ENCODE measurements around the gene AATK.
A peak's percentile ranks its signal among the peaks of the same experiment; 100 is the strongest.

The AATK gene

DNA sequence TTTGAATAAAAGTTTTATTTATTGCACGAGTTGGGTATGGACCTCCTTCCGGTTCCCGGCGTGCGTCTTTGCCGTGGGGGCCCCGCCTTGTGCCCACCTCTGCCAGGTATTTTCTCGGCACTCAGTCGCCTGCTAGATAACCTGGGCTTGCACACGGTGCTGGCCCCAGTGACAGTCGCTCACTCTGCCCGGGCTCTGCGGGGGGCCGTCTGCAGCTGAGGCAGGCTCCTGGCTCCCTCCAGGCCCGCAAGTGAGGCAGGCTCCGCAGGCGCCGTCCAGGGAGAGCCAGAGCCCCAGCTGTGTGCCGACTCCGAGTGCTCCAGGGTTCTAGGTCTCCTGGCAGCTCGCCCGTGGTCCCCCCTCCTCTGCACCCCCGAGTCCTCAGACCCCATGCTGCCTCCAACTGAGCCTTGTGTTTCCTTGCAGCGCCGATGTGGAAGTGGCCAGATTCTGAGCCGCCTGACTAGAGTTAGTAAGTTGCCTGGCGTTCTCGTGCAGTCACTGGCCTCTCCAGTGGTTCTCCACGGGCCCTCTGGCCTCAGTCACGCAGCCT, 55.5 kb downstream of the AATK start:
- Histone ChIP-seq H3K4me1 (ENCODE audit: insufficient read depth, low read length) (no peaks in the 10 kb centered on the region), H3K27ac (ENCODE audit: low read depth, low read length) (no peak overlapping the region), H3K9ac (ENCODE audit: low read length) (no peak overlapping the region), H3K9me3 (ENCODE audit: low read length) (no peaks in the 10 kb centered on the region), H3K27me3 (ENCODE audit: control insufficient read depth in 1 of 2, insufficient read depth in 2 of 2, low read length in 2 of 2) (no peaks in the 10 kb centered on the region), H3K4me3 (ENCODE audit: low read depth in 1 of 2, low read length in 2 of 2) (no peak overlapping the region), H3K36me3 (ENCODE audit: insufficient read depth, low read length) (peaks cover 21% of the 10 kb centered on the region)

DNA sequence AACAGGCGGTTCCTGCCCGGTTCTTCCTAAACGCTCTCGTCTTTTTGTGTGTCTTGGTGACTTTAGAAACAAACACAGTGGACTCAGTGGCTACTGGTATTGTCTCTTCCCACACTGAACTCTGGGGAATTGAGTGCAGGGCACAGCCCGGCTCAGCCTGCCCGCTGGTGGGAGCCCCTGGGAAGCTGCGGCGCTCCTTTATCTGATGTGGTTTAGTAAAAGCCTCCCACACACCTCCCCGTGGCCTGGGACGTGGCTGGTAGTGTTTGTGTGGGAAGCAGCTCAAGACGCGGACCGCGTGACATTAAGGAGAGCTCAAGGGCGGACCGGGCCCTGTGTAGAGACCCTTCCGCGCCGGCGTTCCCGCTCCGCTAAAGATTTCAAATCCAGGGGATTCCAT, 56.1 kb downstream of the AATK start:
- peaks cover 27% of the 10 kb centered on the region for H3K36me3 ChIP-seq (ENCODE audit: insufficient read depth, low read length)
- no peaks in the 10 kb centered on the region for H3K4me1 ChIP-seq (ENCODE audit: insufficient read depth, low read length)
- no peak overlapping the region for H3K4me3 ChIP-seq (ENCODE audit: low read depth in 1 of 2, low read length in 2 of 2)
- no peaks in the 10 kb centered on the region for H3K9me3 ChIP-seq (ENCODE audit: low read length)
- H3K27me3 ChIP-seq (ENCODE audit: control insufficient read depth in 1 of 2, insufficient read depth in 2 of 2, low read length in 2 of 2): no peaks in the 10 kb centered on the region
- H3K27ac ChIP-seq (ENCODE audit: low read depth, low read length): no peak overlapping the region
- H3K9ac ChIP-seq (ENCODE audit: low read length): no peak overlapping the region

DNA sequence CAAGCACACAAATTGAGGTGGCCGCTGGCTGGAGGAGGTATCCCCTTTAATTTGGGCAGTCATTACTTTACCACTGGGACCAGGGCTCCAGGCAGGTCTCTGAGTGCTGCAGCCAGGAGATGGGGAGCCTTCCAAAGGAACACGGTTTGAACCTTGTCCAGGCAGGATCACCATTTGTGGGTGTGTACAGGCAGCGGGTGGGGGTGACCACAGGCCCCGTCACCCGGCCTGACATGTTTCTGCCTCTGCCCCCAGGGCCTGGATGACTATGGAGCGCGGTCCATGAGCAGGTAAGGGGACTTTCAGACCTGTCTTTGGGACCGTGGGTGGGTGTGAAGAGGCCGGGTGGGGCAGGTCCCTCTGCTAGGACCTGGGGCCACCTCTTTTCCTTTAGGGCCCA, 57.8 kb downstream of the AATK start:
- Histone ChIP-seq H3K27ac (ENCODE audit: low read depth, low read length) (no peak overlapping the region), H3K4me1 (ENCODE audit: insufficient read depth, low read length) (no peaks in the 10 kb centered on the region), H3K27me3 (ENCODE audit: control insufficient read depth in 1 of 2, insufficient read depth in 2 of 2, low read length in 2 of 2) (no peaks in the 10 kb centered on the region), H3K4me3 (ENCODE audit: low read depth in 1 of 2, low read length in 2 of 2) (no peak overlapping the region), H3K36me3 (ENCODE audit: insufficient read depth, low read length) (peaks cover 40% of the 10 kb centered on the region), H3K9me3 (ENCODE audit: low read length) (no peaks in the 10 kb centered on the region), H3K9ac (ENCODE audit: low read length) (no peak overlapping the region)

DNA sequence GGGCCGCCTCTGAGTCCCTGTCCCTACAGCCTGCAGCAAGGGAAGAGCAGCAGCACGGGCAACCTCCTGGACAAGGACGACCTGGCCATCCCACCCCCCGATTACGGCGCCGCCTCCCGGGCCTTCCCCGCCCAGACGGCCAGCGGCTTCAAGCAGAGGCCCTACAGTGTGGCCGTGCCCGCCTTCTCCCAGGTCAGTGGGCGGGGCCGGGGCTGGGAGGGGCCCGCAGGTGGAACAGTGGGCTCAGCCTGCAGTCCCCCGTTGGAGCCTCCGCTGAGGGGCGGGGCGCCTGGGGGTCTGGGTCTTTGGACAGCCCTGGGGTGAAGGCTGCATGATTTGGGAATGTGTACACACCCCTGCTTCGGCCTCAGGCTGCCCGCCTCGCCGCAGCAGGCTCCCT, 59.3 kb downstream of the AATK start:
- H3K4me1 ChIP-seq (ENCODE audit: insufficient read depth, low read length): no peaks in the 10 kb centered on the region
- H3K27me3 ChIP-seq (ENCODE audit: control insufficient read depth in 1 of 2, insufficient read depth in 2 of 2, low read length in 2 of 2): no peaks in the 10 kb centered on the region
- H3K9ac ChIP-seq (ENCODE audit: low read length): no peak overlapping the region
- peaks cover 39% of the 10 kb centered on the region for H3K36me3 ChIP-seq (ENCODE audit: insufficient read depth, low read length)
- no peak overlapping the region for H3K27ac ChIP-seq (ENCODE audit: low read depth, low read length)
- H3K4me3 ChIP-seq (ENCODE audit: low read depth in 1 of 2, low read length in 2 of 2): no peak overlapping the region
- no peaks in the 10 kb centered on the region for H3K9me3 ChIP-seq (ENCODE audit: low read length)

DNA sequence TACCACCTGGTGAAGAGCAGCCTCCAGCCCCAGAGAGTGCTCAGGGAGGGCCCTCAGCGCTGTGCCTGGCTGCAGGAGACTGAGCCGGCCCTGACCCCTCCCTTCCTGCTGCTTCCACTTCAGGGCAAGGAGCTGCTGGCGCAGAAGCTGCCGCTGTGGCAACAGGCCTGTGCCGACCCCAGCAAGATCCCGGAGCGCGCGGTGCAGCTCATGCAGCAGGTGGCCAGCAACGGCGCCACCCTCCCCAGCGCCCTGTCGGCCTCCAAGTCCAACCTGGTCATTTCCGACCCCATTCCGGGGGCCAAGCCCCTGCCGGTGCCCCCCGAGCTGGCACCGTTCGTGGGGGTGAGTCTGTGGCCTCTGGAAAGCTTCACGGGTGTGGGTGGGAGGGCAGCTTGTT, 62.6 kb downstream of the AATK start:
- no peak overlapping the region for H3K4me3 ChIP-seq (ENCODE audit: low read depth in 1 of 2, low read length in 2 of 2)
- H3K27ac ChIP-seq (ENCODE audit: low read depth, low read length): no peak overlapping the region
- no peaks in the 10 kb centered on the region for H3K9me3 ChIP-seq (ENCODE audit: low read length)
- peaks cover 6% of the 10 kb centered on the region for H3K4me1 ChIP-seq (ENCODE audit: insufficient read depth, low read length)
- H3K36me3 ChIP-seq (ENCODE audit: insufficient read depth, low read length): peaks cover 52% of the 10 kb centered on the region
- H3K27me3 ChIP-seq (ENCODE audit: control insufficient read depth in 1 of 2, insufficient read depth in 2 of 2, low read length in 2 of 2): no peaks in the 10 kb centered on the region
- H3K9ac ChIP-seq (ENCODE audit: low read length): no peak overlapping the region

DNA sequence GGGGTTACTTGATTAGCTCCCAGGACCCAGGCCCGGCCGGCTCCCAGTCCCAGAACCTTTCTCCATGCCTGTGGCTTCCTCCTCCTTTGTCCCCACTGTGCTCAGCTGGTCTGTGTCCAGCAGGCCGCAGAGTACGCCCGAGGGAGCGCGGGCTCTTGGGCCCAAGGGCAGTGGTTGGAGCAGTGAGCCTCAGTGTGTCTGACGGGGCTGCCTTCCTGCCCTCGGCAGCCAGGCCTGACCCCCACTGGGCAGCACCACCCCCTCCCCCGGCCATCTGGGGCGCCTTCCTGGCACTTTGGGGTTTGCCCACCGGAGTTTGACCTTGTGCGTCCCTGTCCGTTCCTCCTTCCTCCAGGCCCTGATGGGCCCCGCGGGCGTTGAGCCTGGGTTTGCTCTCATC, 63.2 kb downstream of the AATK start:
- no peak overlapping the region for H3K27ac ChIP-seq (ENCODE audit: low read depth, low read length)
- H3K36me3 ChIP-seq (ENCODE audit: insufficient read depth, low read length): peaks cover 51% of the 10 kb centered on the region
- H3K9me3 ChIP-seq (ENCODE audit: low read length): no peaks in the 10 kb centered on the region
- H3K4me3 ChIP-seq (ENCODE audit: low read depth in 1 of 2, low read length in 2 of 2): no peak overlapping the region
- peaks cover 11% of the 10 kb centered on the region for H3K4me1 ChIP-seq (ENCODE audit: insufficient read depth, low read length)
- H3K27me3 ChIP-seq (ENCODE audit: control insufficient read depth in 1 of 2, insufficient read depth in 2 of 2, low read length in 2 of 2): no peaks in the 10 kb centered on the region
- H3K9ac ChIP-seq (ENCODE audit: low read length): no peak overlapping the region

DNA sequence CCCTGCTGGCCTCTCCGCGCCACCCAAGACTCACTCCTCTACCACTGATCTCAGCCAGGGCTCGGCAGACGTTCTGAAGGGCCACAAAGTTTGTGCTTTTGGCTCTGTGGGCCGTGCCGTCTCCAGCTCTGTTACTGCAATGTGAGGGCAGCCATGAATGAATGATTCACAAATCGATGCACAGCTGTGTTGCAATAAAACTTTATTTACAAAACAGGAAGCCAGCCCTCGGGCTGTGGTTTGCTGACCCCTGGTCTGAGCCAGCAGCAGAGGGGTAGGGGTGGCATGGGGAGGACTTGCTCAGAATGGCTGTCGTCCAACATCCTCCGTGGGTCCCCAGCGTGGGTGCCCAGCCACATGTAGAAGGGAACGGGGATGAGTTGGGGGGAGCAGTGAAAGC, 63.7 kb downstream of the AATK start:
- Histone ChIP-seq H3K27me3 (ENCODE audit: control insufficient read depth in 1 of 2, insufficient read depth in 2 of 2, low read length in 2 of 2) (no peaks in the 10 kb centered on the region), H3K27ac (ENCODE audit: low read depth, low read length) (no peak overlapping the region), H3K9me3 (ENCODE audit: low read length) (no peaks in the 10 kb centered on the region), H3K36me3 (ENCODE audit: insufficient read depth, low read length) (peaks cover 46% of the 10 kb centered on the region), H3K4me1 (ENCODE audit: insufficient read depth, low read length) (peaks cover 16% of the 10 kb centered on the region), H3K9ac (ENCODE audit: low read length) (no peak overlapping the region), H3K4me3 (ENCODE audit: low read depth in 1 of 2, low read length in 2 of 2) (no peak overlapping the region)

DNA sequence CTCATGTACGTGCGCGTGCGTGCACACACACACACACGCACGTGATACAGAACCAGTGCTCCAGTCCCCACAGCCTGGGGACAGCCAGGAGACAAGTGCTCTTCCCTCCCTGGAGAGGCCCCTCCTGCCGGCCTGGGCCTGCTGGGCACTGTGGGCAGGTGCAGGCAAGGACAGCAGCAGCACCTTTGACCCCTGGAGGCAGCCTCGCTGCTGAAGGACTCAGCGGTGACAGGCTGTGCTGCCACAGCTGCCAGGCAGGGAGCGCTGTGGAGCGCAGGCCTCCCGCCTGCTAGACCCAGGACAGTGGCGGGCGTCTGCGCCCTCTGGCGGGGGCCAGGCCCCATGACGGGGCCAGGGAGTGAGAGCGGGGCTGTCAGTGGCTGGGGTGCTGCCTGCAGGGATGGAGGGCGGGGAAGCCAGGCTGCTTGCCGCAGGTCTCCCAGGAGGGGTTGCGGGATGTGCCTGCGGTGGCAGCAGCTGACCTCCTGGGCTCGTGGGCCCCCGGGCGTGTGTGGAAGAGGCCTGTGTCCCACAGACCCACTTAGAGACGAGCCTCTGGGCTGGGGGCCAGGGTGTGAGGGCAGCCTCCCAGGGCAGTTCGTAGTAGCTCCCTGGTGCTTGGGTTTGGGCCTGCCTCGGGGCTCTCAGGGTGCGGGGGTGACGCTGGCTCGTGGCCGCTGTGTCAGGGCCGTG, 64.3 kb downstream of the AATK start:
- Histone ChIP-seq H3K36me3 (ENCODE audit: insufficient read depth, low read length) (peaks cover 41% of the 10 kb centered on the region), H3K9ac (ENCODE audit: low read length) (no peak overlapping the region), H3K4me1 (ENCODE audit: insufficient read depth, low read length) (peaks cover 21% of the 10 kb centered on the region), H3K4me3 (ENCODE audit: low read depth in 1 of 2, low read length in 2 of 2) (no peak overlapping the region), H3K9me3 (ENCODE audit: low read length) (no peaks in the 10 kb centered on the region), H3K27ac (ENCODE audit: low read depth, low read length) (no peak overlapping the region), H3K27me3 (ENCODE audit: control insufficient read depth in 1 of 2, insufficient read depth in 2 of 2, low read length in 2 of 2) (no peaks in the 10 kb centered on the region)

DNA sequence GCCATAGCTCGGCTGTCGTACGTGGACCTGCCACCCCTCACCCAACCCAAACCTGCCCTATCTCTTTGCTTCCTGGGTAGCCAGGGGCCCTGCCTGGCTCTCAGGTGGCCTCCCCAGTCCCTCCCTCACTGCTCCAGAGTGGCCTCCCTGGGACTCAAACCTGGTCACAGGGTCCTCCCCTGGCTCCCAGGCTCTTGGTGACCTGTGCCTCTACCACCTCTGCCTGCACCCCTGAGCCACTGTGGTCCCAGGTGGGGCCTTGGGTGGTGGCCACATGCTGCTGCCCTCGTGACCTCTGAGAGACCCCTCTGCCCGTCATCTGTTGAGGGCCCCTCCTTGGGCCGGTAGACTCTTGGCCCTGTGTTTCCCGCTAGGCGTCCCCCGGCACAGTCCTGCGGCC, 65.4 kb downstream of the AATK start:
- Histone ChIP-seq H3K36me3 (ENCODE audit: insufficient read depth, low read length) (peaks cover 40% of the 10 kb centered on the region), H3K9me3 (ENCODE audit: low read length) (no peaks in the 10 kb centered on the region), H3K9ac (ENCODE audit: low read length) (no peak overlapping the region), H3K4me3 (ENCODE audit: low read depth in 1 of 2, low read length in 2 of 2) (no peak overlapping the region), H3K4me1 (ENCODE audit: insufficient read depth, low read length) (peaks cover 32% of the 10 kb centered on the region), H3K27me3 (ENCODE audit: control insufficient read depth in 1 of 2, insufficient read depth in 2 of 2, low read length in 2 of 2) (no peaks in the 10 kb centered on the region), H3K27ac (ENCODE audit: low read depth, low read length) (no peak overlapping the region)

DNA sequence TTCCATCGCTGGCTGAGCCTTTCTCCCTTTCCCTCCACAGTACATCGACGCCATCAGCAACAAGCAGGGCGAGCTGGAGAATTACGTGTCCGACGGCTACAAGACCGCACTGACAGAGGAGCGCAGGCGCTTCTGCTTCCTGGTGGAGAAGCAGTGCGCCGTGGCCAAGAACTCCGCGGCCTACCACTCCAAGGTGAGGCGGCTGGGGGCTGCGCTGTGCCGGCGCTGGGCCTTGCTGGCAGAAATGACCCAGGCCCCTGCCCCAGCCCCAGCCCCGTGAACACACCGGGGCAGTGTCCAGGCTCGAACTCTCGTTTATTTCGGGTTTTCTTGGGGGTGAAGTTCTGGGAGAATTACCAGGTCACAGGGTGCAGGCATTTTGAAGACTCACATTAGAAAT, 66.1 kb downstream of the AATK start:
- no peaks in the 10 kb centered on the region for H3K27me3 ChIP-seq (ENCODE audit: control insufficient read depth in 1 of 2, insufficient read depth in 2 of 2, low read length in 2 of 2)
- H3K4me3 ChIP-seq (ENCODE audit: low read depth in 1 of 2, low read length in 2 of 2): no peak overlapping the region
- H3K9ac ChIP-seq (ENCODE audit: low read length): no peak overlapping the region
- no peak overlapping the region for H3K27ac ChIP-seq (ENCODE audit: low read depth, low read length)
- H3K36me3 ChIP-seq (ENCODE audit: insufficient read depth, low read length): peaks cover 32% of the 10 kb centered on the region
- H3K9me3 ChIP-seq (ENCODE audit: low read length): no peaks in the 10 kb centered on the region
- H3K4me1 ChIP-seq (ENCODE audit: insufficient read depth, low read length): peaks cover 40% of the 10 kb centered on the region

DNA sequence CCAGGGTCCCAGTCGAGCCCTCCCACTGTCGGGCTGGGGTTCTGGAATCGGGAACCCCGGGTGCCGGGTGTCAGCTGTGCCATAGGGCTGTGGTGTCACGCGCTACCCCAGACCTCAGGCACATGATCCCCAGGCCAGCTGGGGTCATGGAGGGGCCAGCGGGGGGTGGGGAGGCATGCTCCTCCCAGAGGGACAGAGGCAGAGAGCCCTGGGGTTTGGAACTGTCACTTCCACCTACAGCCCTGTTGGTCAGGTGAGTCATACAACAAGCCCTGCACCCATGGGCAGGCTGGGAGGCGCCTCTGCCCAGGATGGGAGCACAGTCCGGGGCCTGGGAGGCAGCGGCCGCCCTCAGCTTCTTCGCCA, 68.1 kb downstream of the AATK start:
- Histone ChIP-seq H3K27ac (ENCODE audit: low read depth, low read length) (peak overlapping the region; percentile 49), H3K4me1 (ENCODE audit: insufficient read depth, low read length) (peaks cover 49% of the 10 kb centered on the region), H3K9ac (ENCODE audit: low read length) (no peak overlapping the region), H3K4me3 (ENCODE audit: low read depth in 1 of 2, low read length in 2 of 2) (peak overlapping the region in 1 of 2 donors; percentile 47), H3K27me3 (ENCODE audit: control insufficient read depth in 1 of 2, insufficient read depth in 2 of 2, low read length in 2 of 2) (no peaks in the 10 kb centered on the region), H3K9me3 (ENCODE audit: low read length) (no peaks in the 10 kb centered on the region), H3K36me3 (ENCODE audit: insufficient read depth, low read length) (peaks cover 20% of the 10 kb centered on the region)
